Mesenteric fat pad (tissue), 1 donor: Measurements from ENCODE around the gene PASK. TPM values are rescaled to one million over a fixed set of nuclear protein-coding genes. Genes with fewer than 3 reads are reported as not detected.

ENCODE experiments used
- DNase-seq: peaks from one replicate; pipeline ENCODE4 v3.0.0-alpha.2; 2020; ENCODE audit warnings: low spot score
- total RNA-seq: library from RNA; stranded (reverse); fragmentation: NEBNext Ultra II Directional; extraction: Animal tissue kit (Norgen Biotek cat#: 25700); gene quantifications from one replicate; pipeline ENCODE4 v1.2.1, GENCODE V29; 2021
- donor health status: DM: yes; HTN: yes; CAD: no.

Gene PASK
- total RNA-seq, 1 donor from 2014 or later, result 6.4 TPM

GRCh38 chr2:241068136-241068941, 80.9 kb downstream of the PASK start:
- no peak for DNase-seq

GRCh38 chr2:241067501-241068135, 81.7 kb downstream of the PASK start:
- no peak for DNase-seq

- no peak for DNase-seq
These were observed 82.4 kb downstream of the PASK start for GRCh38 chr2:241066893-241067341.

GRCh38 chr2:241066171-241066892, 82.9 kb downstream of the PASK start:
- no peak for DNase-seq

- no peak for DNase-seq
These were observed 83.9 kb downstream of the PASK start for GRCh38 chr2:241065355-241065803.

GRCh38 chr2:241064802-241065354, 84.4 kb downstream of the PASK start:
- no peak for DNase-seq

- DNase-seq, result no peak
These were observed 85.1 kb downstream of the PASK start for GRCh38 chr2:241064008-241064801.

- DNase-seq, result no peak
These were observed 85.7 kb downstream of the PASK start for GRCh38 chr2:241063587-241063986.

- no peak for DNase-seq
These were observed 86.2 kb downstream of the PASK start for GRCh38 chr2:241063093-241063551.

- DNase-seq, result no peak
These were observed 86.7 kb downstream of the PASK start for GRCh38 chr2:241062389-241063092.

- DNase-seq, result no peak
These were observed 88.0 kb downstream of the PASK start for GRCh38 chr2:241061275-241061674.

Other genes with a start within 250 kb of the PASK start
- gene CROCC2, start 243.1 kb downstream of the PASK start, total RNA-seq, result not detected
- gene SNED1, start 150.9 kb downstream of the PASK start, total RNA-seq, result 58.0 TPM
- 23.6 TPM for gene MTERF4, start 47.2 kb downstream of the PASK start, total RNA-seq
- 48.9 TPM for gene PPP1R7, start 995 bp upstream of the PASK start, total RNA-seq
- gene ANO7, start 39.2 kb upstream of the PASK start, total RNA-seq, result 1.7 TPM
- 492 TPM for gene HDLBP, start 166.2 kb upstream of the PASK start, total RNA-seq
- 403 TPM for gene SEPTIN2, start 166.5 kb upstream of the PASK start, total RNA-seq
- 44.6 TPM for gene FARP2, start 206.8 kb upstream of the PASK start, total RNA-seq